ENCODE data around the gene PPAN.

DNA sequence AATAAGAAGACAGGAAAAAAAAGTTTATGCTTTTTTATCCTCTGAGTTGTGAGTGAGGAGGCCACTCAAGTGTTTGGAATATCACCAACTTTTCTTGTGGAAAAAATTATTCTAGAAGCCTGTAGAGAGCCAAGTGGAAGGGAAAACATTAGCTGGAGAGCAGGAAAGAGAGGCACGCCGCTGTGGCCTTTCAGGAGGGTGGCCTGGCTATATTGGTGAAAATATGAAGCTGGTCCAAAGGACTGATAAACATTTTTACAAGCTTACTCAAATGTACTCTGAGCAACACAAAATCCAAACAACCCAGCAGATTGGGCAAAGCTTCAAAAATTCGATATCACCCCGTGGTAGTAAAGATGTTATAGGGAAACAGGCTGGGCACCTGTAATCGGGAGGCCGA lies 15.9 kb downstream of the PPAN start:
- TF ChIP-seq POLR2A (IDR thresholded peaks at IDR 0.05), result no peak
- TF ChIP-seq, protein P1, sequence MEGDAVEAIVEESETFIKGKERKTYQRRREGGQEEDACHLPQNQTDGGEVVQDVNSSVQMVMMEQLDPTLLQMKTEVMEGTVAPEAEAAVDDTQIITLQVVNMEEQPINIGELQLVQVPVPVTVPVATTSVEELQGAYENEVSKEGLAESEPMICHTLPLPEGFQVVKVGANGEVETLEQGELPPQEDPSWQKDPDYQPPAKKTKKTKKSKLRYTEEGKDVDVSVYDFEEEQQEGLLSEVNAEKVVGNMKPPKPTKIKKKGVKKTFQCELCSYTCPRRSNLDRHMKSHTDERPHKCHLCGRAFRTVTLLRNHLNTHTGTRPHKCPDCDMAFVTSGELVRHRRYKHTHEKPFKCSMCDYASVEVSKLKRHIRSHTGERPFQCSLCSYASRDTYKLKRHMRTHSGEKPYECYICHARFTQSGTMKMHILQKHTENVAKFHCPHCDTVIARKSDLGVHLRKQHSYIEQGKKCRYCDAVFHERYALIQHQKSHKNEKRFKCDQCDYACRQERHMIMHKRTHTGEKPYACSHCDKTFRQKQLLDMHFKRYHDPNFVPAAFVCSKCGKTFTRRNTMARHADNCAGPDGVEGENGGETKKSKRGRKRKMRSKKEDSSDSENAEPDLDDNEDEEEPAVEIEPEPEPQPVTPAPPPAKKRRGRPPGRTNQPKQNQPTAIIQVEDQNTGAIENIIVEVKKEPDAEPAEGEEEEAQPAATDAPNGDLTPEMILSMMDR (IDR thresholded peaks at IDR 0.05), result no peak

All from testis (tissue), 2 donors.